ENCODE measurements around the gene NCBP2. TPM values are rescaled to one million over a fixed set of nuclear protein-coding genes. Genes with fewer than 3 reads are reported as not detected.

NCBP2 gene
- total RNA-seq, 1 experiment from 2014 or later, result 120 TPM

- H3K9ac ChIP-seq (ENCODE audit: extremely low read depth, insufficient read length, low read length), result no peak overlapping the region
- H2BK20ac ChIP-seq (ENCODE audit: low read depth, low read length, poor library complexity, severe bottlenecking), result no peak overlapping the region
- H3K27ac Mint-ChIP-seq, result peak overlapping the region in 2 of 3 experiments; percentile 64 to 67; a peak in 4 of 7 replicates
- no peak; the same call in 2 of the 3 replicates for TF ChIP-seq CTCF (conservative IDR thresholded peaks at IDR 0.05)
- no peak overlapping the region for H3K4ac ChIP-seq (ENCODE audit: low read depth, low read length)
- H3K56ac ChIP-seq (ENCODE audit: insufficient read length, low read depth, low read length), result no peak overlapping the region
- no peaks in the 10 kb centered on the region for H3K9me3 ChIP-seq (ENCODE audit: control insufficient read depth, low read depth, low read length)
- H3K79me2 ChIP-seq (ENCODE audit: insufficient read depth, low read length), result no peaks in the 10 kb centered on the region
- no peaks in the 10 kb centered on the region for H3K79me1 ChIP-seq (ENCODE audit: insufficient read depth, low read depth, low read length, poor library complexity, severe bottlenecking)
- H3K27me3 ChIP-seq (ENCODE audit: insufficient read depth, low read length), result no peaks in the 10 kb centered on the region
- no peak overlapping the region for H2AK5ac ChIP-seq (ENCODE audit: insufficient read length, low read length)
- H3K27me3 Mint-ChIP-seq (ENCODE audit: low read depth), result no peaks in the 10 kb centered on the region
- H2AFZ ChIP-seq (ENCODE audit: low read length), result no peak overlapping the region
- H2BK5ac ChIP-seq (ENCODE audit: insufficient read length, low read length), result no peak overlapping the region
- H3K23ac ChIP-seq (ENCODE audit: insufficient read length, low read depth, low read length), result no peak overlapping the region
- peak; percentile 53 for DNase-seq
- H2BK15ac ChIP-seq (ENCODE audit: low read depth, low read length), result no peak overlapping the region
- no peaks in the 10 kb centered on the region for H4K20me1 ChIP-seq (ENCODE audit: control insufficient read depth, insufficient read depth, insufficient read length)
- H3K27ac ChIP-seq (ENCODE audit: insufficient read length, low read depth, low read length), result no peak overlapping the region
- H4K91ac ChIP-seq (ENCODE audit: insufficient read length, low read depth, low read length), result no peak overlapping the region
- H3K36me3 Mint-ChIP-seq (ENCODE audit: insufficient read depth in 1 of 3, low read depth in 3 of 3), result peaks cover 6 to 24% (median 10%) of the 10 kb centered on the region in 3 experiments; a peak in 5 of 7 replicates
- H3K4me1 ChIP-seq (ENCODE audit: insufficient read depth, low read length), result no peaks in the 10 kb centered on the region
- H3K14ac ChIP-seq (ENCODE audit: insufficient read depth, low read length), result no peak overlapping the region
- no peak overlapping the region for H3K4me3 Mint-ChIP-seq
- H4K5ac ChIP-seq (ENCODE audit: insufficient read length, low read depth, low read length), result no peak overlapping the region
- H2BK12ac ChIP-seq (ENCODE audit: insufficient read length, low read depth, low read length), result no peak overlapping the region
- no peak overlapping the region for H3K18ac ChIP-seq (ENCODE audit: insufficient read length, low read depth, low read length)
- no peaks in the 10 kb centered on the region for H3K4me1 Mint-ChIP-seq
- H3K23me2 ChIP-seq (ENCODE audit: insufficient read length, low read depth, low read length, poor library complexity, severe bottlenecking), result no peaks in the 10 kb centered on the region
- no CpG with 5 or more reads among the region's 4 CpGs for WGBS (ENCODE audit: extremely low coverage, insufficient read length, low lambda C conversion rate)
- H4K8ac ChIP-seq (replicated peaks; ENCODE audit: insufficient read length, low read depth, low read length), result no peak overlapping the region
- no peak overlapping the region for H3K4me2 ChIP-seq (ENCODE audit: insufficient read depth, insufficient read length, low read length)
- no peak overlapping the region for H3T11ph ChIP-seq (ENCODE audit: low read length)
- H2BK120ac ChIP-seq (ENCODE audit: low read depth, low read length, poor library complexity, severe bottlenecking), result no peak overlapping the region
- H3K9me3 Mint-ChIP-seq, result no peaks in the 10 kb centered on the region
These were observed 27.5 kb downstream of the NCBP2 start for GRCh38 chr3:196914866-196915265.
